Measurements from ENCODE around the gene CA7. TPM values are rescaled to one million over a fixed set of nuclear protein-coding genes. Genes with fewer than 3 reads are reported as not detected.

The CA7 gene
- total and polyA plus RNA-seq, 2 donors (not counting 3 experiments of a cell fraction or from before 2014, with no cell fraction given) = not detected

- CTCF ChIA-PET = interaction anchor here (0.5 to 3.5 kb wide), 4 partner anchors 8 to 58 kb away, joined by 3 to 36 read pairs (median 9); partner anchors contain the start of gene NAE1
- H3K9me3 ChIP-seq (replicated peaks; ENCODE audit: control insufficient read depth, insufficient read depth, low read length) = no peaks in the 10 kb centered on the region
- no peak overlapping the region for H3K9ac ChIP-seq (replicated peaks; ENCODE audit: extremely low read depth, insufficient read depth, low read length)
- H3K4me1 ChIP-seq (ENCODE audit: control insufficient read depth, extremely low read depth, insufficient read depth, low read length) = peaks cover 2% of the 10 kb centered on the region
- intact Hi-C loops (cut with micrococcal nuclease) (no loop called here), dilution Hi-C loops (cut with MboI; ENCODE audit: extremely low pct_ligation_motif_present, low sequenced_read_pairs) (no loop called here)
- H3K4me2 ChIP-seq (ENCODE audit: insufficient read depth, low read length) = no peak overlapping the region
- no peaks in the 10 kb centered on the region for H4K20me1 ChIP-seq (replicated peaks; ENCODE audit: control insufficient read depth, extremely low read depth, insufficient read depth, low read length)
- no peak overlapping the region for H3K27ac ChIP-seq (ENCODE audit: insufficient read depth, low read depth, low read length)
- H3K4me3 ChIP-seq (replicated peaks in 1 of 3; ENCODE audit: insufficient read depth in 1 of 3, low read depth in 1 of 3, low read length in 3 of 3) = no peak overlapping the region
- POLR2A ChIA-PET = no interaction called here
- no TSS peak for BruUV-seq (replicated peaks)
- no peak overlapping the region for H2AFZ ChIP-seq (ENCODE audit: low read depth, low read length)
- no peaks in the 10 kb centered on the region for H3K36me3 ChIP-seq (ENCODE audit: control insufficient read depth in 2 of 2, extremely low read depth in 1 of 2, insufficient read depth in 2 of 2, low read length in 2 of 2)
- TF ChIP-seq GATA2 (IDR thresholded peaks at IDR 0.05; ENCODE audit: insufficient read depth, insufficient read length, low read depth, low read length) = no peak
- no peak for TF ChIP-seq MYC (IDR thresholded peaks at IDR 0.05; ENCODE audit: low read depth, low read length)
- TF ChIP-seq FOS (IDR thresholded peaks at IDR 0.05; ENCODE audit: borderline replicate concordance, insufficient read depth, low read length) = no peak
- no peak for TF ChIP-seq CTCF (IDR thresholded peaks at IDR 0.05; ENCODE audit: extremely low read depth in 1 of 2, insufficient read depth in 1 of 2, low read depth in 1 of 2, low read length in 2 of 2)
- no peak for TF ChIP-seq MAX (IDR thresholded peaks at IDR 0.05; ENCODE audit: insufficient read depth, insufficient read length)
- no peak for TF ChIP-seq POLR2AphosphoS5 (IDR thresholded peaks at IDR 0.05; ENCODE audit: insufficient read depth, low read depth, low read length)
- TF ChIP-seq JUN (IDR thresholded peaks at IDR 0.05; ENCODE audit: borderline replicate concordance, insufficient read depth, insufficient read length, low read depth) = no peak
- TF ChIP-seq POLR2A (IDR thresholded peaks at IDR 0.05; ENCODE audit: low read depth, low read length) = no peak
- H3K79me2 ChIP-seq (ENCODE audit: control insufficient read depth, insufficient read depth, low read length) = no peaks in the 10 kb centered on the region
- no peak for DNase-seq (ENCODE audit: low read depth, low spot score)
- no peaks in the 10 kb centered on the region for H3K9me1 ChIP-seq (replicated peaks; ENCODE audit: control insufficient read depth, extremely low read depth, insufficient read depth, low read length)
- H3K27me3 ChIP-seq (ENCODE audit: control insufficient read depth in 2 of 2, insufficient read depth in 2 of 2, low read length in 2 of 2) = peaks cover 47 to 50% of the 10 kb centered on the region in 2 experiments
- no peak for FAIRE-seq
Measured at GRCh38 chr16:66842765-66843164, 1.4 kb upstream of the CA7 start.
